GM19099 (cell line): Measurements from ENCODE around the gene RTF1.

Experiments
- POLR2A ChIP-seq: IDR thresholded peaks from 3 replicates; pipeline ENCODE4 v1.6.1; 2011; ENCODE audit warnings: low read depth; ENCODE audit not compliant: insufficient read length; ENCODE audit errors: extremely low read depth

Gene RTF1

GRCh38 chr15:41482110-41482877, 65.4 kb downstream of the RTF1 start:
- no peak for TF ChIP-seq POLR2A

- no peak for TF ChIP-seq POLR2A
Measured at GRCh38 chr15:41483115-41483514, 66.2 kb downstream of the RTF1 start.

GRCh38 chr15:41483519-41483918, 66.6 kb downstream of the RTF1 start:
- TF ChIP-seq POLR2A, result no peak

GRCh38 chr15:41484937-41485625, 68.2 kb downstream of the RTF1 start:
- TF ChIP-seq POLR2A, result no peak

- TF ChIP-seq POLR2A, result no peak
Measured at GRCh38 chr15:41486286-41486685, 69.4 kb downstream of the RTF1 start.

- no peak for TF ChIP-seq POLR2A
Measured at GRCh38 chr15:41487381-41487780, 70.5 kb downstream of the RTF1 start.

- no peak for TF ChIP-seq POLR2A
Measured at GRCh38 chr15:41487802-41488201, 70.9 kb downstream of the RTF1 start.

- no peak for TF ChIP-seq POLR2A
Measured at GRCh38 chr15:41489641-41490040, 72.7 kb downstream of the RTF1 start.

GRCh38 chr15:41490355-41490754, 73.5 kb downstream of the RTF1 start:
- no peak for TF ChIP-seq POLR2A

GRCh38 chr15:41491889-41492288, 75.0 kb downstream of the RTF1 start:
- TF ChIP-seq POLR2A, result no peak

- no peak for TF ChIP-seq POLR2A
Measured at GRCh38 chr15:41492597-41493204, 75.8 kb downstream of the RTF1 start.

- peak; percentile 63 for TF ChIP-seq POLR2A
Measured at GRCh38 chr15:41493205-41493901, 76.5 kb downstream of the RTF1 start, which contains the start of gene ITPKA. TSS of gene ITPKA (plus strand) at chr15:41493874. CDS start at chr15:41493928, 54 bp downstream.

GRCh38 chr15:41493902-41494189, 77.0 kb downstream of the RTF1 start:
- TF ChIP-seq POLR2A, result no peak

- TF ChIP-seq POLR2A, result no peak
Measured at GRCh38 chr15:41494190-41494921, 77.5 kb downstream of the RTF1 start.

GRCh38 chr15:41494922-41495735, 78.2 kb downstream of the RTF1 start:
- no peak for TF ChIP-seq POLR2A
